ENCODE measurements around the gene PGAP1.

The PGAP1 gene

GRCh38 chr2:196959281-196959680 is 32.8 kb upstream of the PGAP1 start:
- Mint-ChIP-seq H3K4me3 (no peak overlapping the region), H3K27ac (no peak overlapping the region), H3K9me3 (peaks cover 2% of the 10 kb centered on the region), H3K4me1 (peaks cover 44% of the 10 kb centered on the region), H3K36me3 (no peaks in the 10 kb centered on the region)
- no peak for ATAC-seq
- no peak for DNase-seq (ENCODE audit: low spot score in 2 of 2)

- Mint-ChIP-seq H3K27ac (no peak overlapping the region), H3K4me3 (no peak overlapping the region), H3K4me1 (peaks cover 34% of the 10 kb centered on the region), H3K9me3 (peaks cover 2% of the 10 kb centered on the region), H3K36me3 (no peaks in the 10 kb centered on the region)
- no peak for DNase-seq (ENCODE audit: low spot score in 2 of 2)
- no peak for ATAC-seq
Observed at GRCh38 chr2:196957881-196958525, 31.5 kb upstream of the PGAP1 start.

GRCh38 chr2:196957442-196957841 is 30.9 kb upstream of the PGAP1 start:
- no peak for DNase-seq (ENCODE audit: low spot score in 2 of 2)
- no peak overlapping the region for H3K4me3 Mint-ChIP-seq
- peaks cover 28% of the 10 kb centered on the region for H3K4me1 Mint-ChIP-seq

GRCh38 chr2:196956069-196956468 is 29.6 kb upstream of the PGAP1 start:
- H3K27ac Mint-ChIP-seq = no peak overlapping the region
- H3K36me3 Mint-ChIP-seq = no peaks in the 10 kb centered on the region
- H3K4me3 Mint-ChIP-seq = no peak overlapping the region
- H3K9me3 Mint-ChIP-seq = peaks cover 2% of the 10 kb centered on the region
- peaks cover 15% of the 10 kb centered on the region for H3K4me1 Mint-ChIP-seq
- ATAC-seq = peak; percentile 45
- no peak for DNase-seq (ENCODE audit: low spot score in 2 of 2)

More at GRCh38 chr2:196957442-196957841, 30.9 kb upstream of the PGAP1 start:
- H3K27ac Mint-ChIP-seq = no peak overlapping the region
- peaks cover 2% of the 10 kb centered on the region for H3K9me3 Mint-ChIP-seq
- no peak for ATAC-seq
- H3K36me3 Mint-ChIP-seq = no peaks in the 10 kb centered on the region

GRCh38 chr2:196955036-196955435 is 28.5 kb upstream of the PGAP1 start:
- ATAC-seq (no peak), DNase-seq (ENCODE audit: low spot score in 2 of 2) (no peak)
- H3K9me3 Mint-ChIP-seq = peaks cover 2% of the 10 kb centered on the region
- no peaks in the 10 kb centered on the region for H3K36me3 Mint-ChIP-seq
- H3K4me1 Mint-ChIP-seq = peaks cover 13% of the 10 kb centered on the region
- no peak overlapping the region for H3K4me3 Mint-ChIP-seq
- H3K27ac Mint-ChIP-seq = no peak overlapping the region

- ATAC-seq (no peak), DNase-seq (ENCODE audit: low spot score in 2 of 2) (no peak)
- Mint-ChIP-seq H3K36me3 (no peaks in the 10 kb centered on the region), H3K9me3 (no peaks in the 10 kb centered on the region), H3K27ac (no peak overlapping the region), H3K4me3 (no peak overlapping the region), H3K4me1 (peaks cover 13% of the 10 kb centered on the region)
Observed at GRCh38 chr2:196954001-196954400, 27.5 kb upstream of the PGAP1 start.

- Mint-ChIP-seq H3K4me3 (no peak overlapping the region), H3K36me3 (no peaks in the 10 kb centered on the region), H3K9me3 (no peaks in the 10 kb centered on the region), H3K27ac (no peak overlapping the region), H3K4me1 (peaks cover 7% of the 10 kb centered on the region)
- DNase-seq (ENCODE audit: low spot score in 2 of 2) (no peak), ATAC-seq (no peak)
Observed at GRCh38 chr2:196952936-196953335, 26.4 kb upstream of the PGAP1 start.

GRCh38 chr2:196951973-196952372 is 25.5 kb upstream of the PGAP1 start:
- DNase-seq (ENCODE audit: low spot score in 2 of 2) (no peak), ATAC-seq (no peak)
- Mint-ChIP-seq H3K4me1 (peaks cover 7% of the 10 kb centered on the region), H3K4me3 (no peak overlapping the region), H3K27ac (no peak overlapping the region), H3K36me3 (no peaks in the 10 kb centered on the region), H3K9me3 (no peaks in the 10 kb centered on the region)

GRCh38 chr2:196949116-196949515 is 22.6 kb upstream of the PGAP1 start:
- Mint-ChIP-seq H3K36me3 (no peaks in the 10 kb centered on the region), H3K4me3 (no peak overlapping the region), H3K9me3 (no peaks in the 10 kb centered on the region), H3K4me1 (no peaks in the 10 kb centered on the region), H3K27ac (no peak overlapping the region)
- DNase-seq (ENCODE audit: low spot score in 2 of 2) (no peak), ATAC-seq (no peak)

GRCh38 chr2:196944570-196944969 is 18.1 kb upstream of the PGAP1 start:
- Mint-ChIP-seq H3K36me3 (no peaks in the 10 kb centered on the region), H3K4me3 (no peak overlapping the region), H3K4me1 (no peaks in the 10 kb centered on the region), H3K9me3 (no peaks in the 10 kb centered on the region), H3K27ac (no peak overlapping the region)
- no peak for ATAC-seq
- DNase-seq (ENCODE audit: low spot score in 2 of 2) = no peak

- no peak overlapping the region for H3K27ac Mint-ChIP-seq
- no peaks in the 10 kb centered on the region for H3K4me1 Mint-ChIP-seq
- H3K9me3 Mint-ChIP-seq = no peaks in the 10 kb centered on the region
- H3K36me3 Mint-ChIP-seq = no peaks in the 10 kb centered on the region
- peak; percentile 32 for ATAC-seq
- DNase-seq (ENCODE audit: low spot score in 2 of 2) = no peak
- no peak overlapping the region for H3K4me3 Mint-ChIP-seq
Observed at GRCh38 chr2:196941398-196942078, 15.0 kb upstream of the PGAP1 start.

GRCh38 chr2:196939371-196939770 is 12.9 kb upstream of the PGAP1 start:
- no peak overlapping the region for H3K4me3 Mint-ChIP-seq
- H3K4me1 Mint-ChIP-seq = no peaks in the 10 kb centered on the region
- ATAC-seq (no peak), DNase-seq (ENCODE audit: low spot score in 2 of 2) (no peak)
- no peaks in the 10 kb centered on the region for H3K9me3 Mint-ChIP-seq
- no peak overlapping the region for H3K27ac Mint-ChIP-seq
- H3K36me3 Mint-ChIP-seq = no peaks in the 10 kb centered on the region

- H3K36me3 Mint-ChIP-seq = no peaks in the 10 kb centered on the region
- DNase-seq (ENCODE audit: low spot score in 2 of 2) = no peak
- ATAC-seq = no peak
- no peaks in the 10 kb centered on the region for H3K4me1 Mint-ChIP-seq
- H3K4me3 Mint-ChIP-seq = no peak overlapping the region
- no peak overlapping the region for H3K27ac Mint-ChIP-seq
- H3K9me3 Mint-ChIP-seq = no peaks in the 10 kb centered on the region
Observed at GRCh38 chr2:196935432-196935831, 8.9 kb upstream of the PGAP1 start.

- ATAC-seq = no peak
- no peaks in the 10 kb centered on the region for H3K4me1 Mint-ChIP-seq
Observed at GRCh38 chr2:196934672-196935071, 8.2 kb upstream of the PGAP1 start.

GRCh38 chr2:196931555-196931954 is 5.0 kb upstream of the PGAP1 start:
- H3K27ac Mint-ChIP-seq = no peak overlapping the region
- H3K36me3 Mint-ChIP-seq = peaks cover 15% of the 10 kb centered on the region
- H3K4me1 Mint-ChIP-seq = peaks cover 9% of the 10 kb centered on the region
- ATAC-seq = no peak
- no peak overlapping the region for H3K4me3 Mint-ChIP-seq
- H3K9me3 Mint-ChIP-seq = no peaks in the 10 kb centered on the region
- DNase-seq (ENCODE audit: low spot score in 2 of 2) = no peak

More at GRCh38 chr2:196934672-196935071, 8.2 kb upstream of the PGAP1 start:
- H3K9me3 Mint-ChIP-seq = no peaks in the 10 kb centered on the region
- no peak for DNase-seq (ENCODE audit: low spot score in 2 of 2)
- H3K4me3 Mint-ChIP-seq = no peak overlapping the region
- H3K36me3 Mint-ChIP-seq = no peaks in the 10 kb centered on the region
- H3K27ac Mint-ChIP-seq = no peak overlapping the region
